HG02973 (cell line): Measurements from ENCODE around the gene UNC45A.
"Not testable (repeated sequence)": the region's sequence is repeated elsewhere in the genome, so short reads cannot be mapped to it uniquely, and the experiment has no call there.

Experiments used
- ATAC-seq: cut with Tn5 transposase; IDR thresholded peaks from one replicate; pipeline ENCODE4 v1.9.1; 2021; ENCODE audit warnings: moderate library complexity; ENCODE audit not compliant: unreplicated experiment

UNC45A gene

GRCh38 chr15:90917569-90917968, 17.5 kb upstream of the UNC45A start:
- no peak for ATAC-seq

GRCh38 chr15:90918034-90918788, 16.9 kb upstream of the UNC45A start:
- no peak for ATAC-seq

- ATAC-seq: no peak
Observed at GRCh38 chr15:90918835-90919234, 16.2 kb upstream of the UNC45A start.

GRCh38 chr15:90921887-90922286, 13.2 kb upstream of the UNC45A start:
- ATAC-seq: no peak

GRCh38 chr15:90922712-90923322, 12.3 kb upstream of the UNC45A start:
- ATAC-seq: peak; percentile 87

- peak; percentile 56 for ATAC-seq
Observed at GRCh38 chr15:90924375-90924774, 10.7 kb upstream of the UNC45A start.

- ATAC-seq: not testable (repeated sequence)
Observed at GRCh38 chr15:90926766-90927165, 8.3 kb upstream of the UNC45A start.

DNA sequence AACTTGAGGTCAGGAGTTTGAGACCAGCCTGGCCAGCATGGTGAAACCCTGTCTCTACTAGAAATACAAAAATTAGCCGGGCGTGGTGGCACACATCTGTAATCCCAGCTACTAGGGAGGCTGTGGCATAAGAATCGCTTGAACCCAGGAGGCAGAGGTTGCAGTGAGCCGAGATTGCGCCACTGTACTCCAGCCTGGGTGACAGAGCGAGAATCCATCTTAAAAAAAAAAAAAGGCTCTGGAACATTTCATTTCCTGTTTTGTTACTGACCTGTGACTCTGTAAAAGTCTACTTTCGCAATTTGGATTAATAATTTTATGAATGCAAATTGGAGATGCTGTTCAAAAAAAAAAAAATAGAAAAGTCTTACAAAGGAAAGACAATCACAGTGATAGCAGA, 7.0 kb upstream of the UNC45A start:
- ATAC-seq: not testable (repeated sequence)

DNA sequence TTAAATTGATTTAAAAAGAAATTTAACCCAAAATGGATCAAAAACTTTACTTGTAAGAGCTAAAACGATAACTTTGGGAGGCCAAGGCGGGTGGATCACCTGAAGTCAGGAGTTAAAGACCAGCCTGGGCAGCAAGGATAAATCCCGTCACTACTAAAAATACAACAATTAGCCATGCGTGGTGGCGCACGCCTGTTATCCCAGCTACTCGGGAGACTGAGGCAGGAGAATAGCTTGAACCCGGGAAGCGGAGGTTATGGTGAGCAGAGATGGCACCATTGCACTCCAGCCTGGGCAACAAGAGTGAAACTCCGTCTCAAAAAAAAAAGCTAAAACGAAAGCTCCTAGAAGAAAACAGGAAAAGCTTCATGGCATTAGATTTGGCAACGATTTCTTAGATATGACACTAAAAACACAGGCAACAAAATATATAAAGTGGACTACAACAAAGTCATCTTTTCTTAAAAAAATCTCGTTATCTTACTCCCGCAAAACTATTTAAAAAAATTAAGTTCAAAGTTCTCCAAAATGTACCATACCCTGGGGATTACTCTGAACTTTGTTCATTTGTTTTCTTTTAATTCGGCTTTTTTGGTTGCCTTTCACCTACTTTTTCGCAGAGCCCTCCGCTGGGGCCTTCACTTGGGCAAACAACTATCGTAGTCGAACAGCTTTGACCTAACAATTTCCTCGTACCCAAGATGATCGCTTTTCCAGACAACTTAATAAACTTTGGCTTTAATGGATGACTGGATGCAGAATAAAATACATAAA, 5.7 kb upstream of the UNC45A start:
- ATAC-seq: no peak

DNA sequence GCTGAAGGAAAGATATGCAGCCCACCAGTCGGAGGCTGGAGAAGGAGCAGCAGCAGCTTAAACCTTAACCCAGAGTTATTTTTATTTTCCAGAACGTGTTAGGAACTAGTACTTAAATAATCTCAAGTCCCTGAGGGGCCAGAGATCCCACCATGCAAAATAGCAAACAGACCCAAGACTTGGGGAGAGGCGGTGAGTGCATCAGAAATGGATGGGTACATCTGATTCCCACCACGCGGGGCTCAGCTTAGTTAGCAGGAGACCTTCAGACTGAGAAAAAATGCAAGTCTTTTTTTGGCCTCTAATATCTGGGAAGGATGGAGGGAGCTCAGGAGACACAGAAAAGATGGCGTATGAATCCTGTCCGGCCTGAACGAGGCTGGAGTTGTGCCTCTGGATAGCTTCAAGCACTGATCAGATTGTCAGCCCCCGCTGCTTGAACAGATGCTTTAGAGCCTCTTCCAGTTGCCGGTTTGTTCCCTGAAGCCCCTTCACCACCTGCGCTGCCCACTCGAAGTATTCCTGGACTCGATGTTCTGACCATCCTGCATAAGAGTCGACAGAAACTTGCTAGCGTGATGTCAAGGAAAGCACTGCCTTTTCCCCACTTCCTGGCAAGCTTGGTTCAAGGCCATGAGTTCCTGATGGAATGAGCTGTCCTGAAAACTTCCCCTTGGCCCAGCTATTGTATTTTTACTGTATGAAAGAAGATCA, 4.1 kb upstream of the UNC45A start:
- no peak for ATAC-seq

DNA sequence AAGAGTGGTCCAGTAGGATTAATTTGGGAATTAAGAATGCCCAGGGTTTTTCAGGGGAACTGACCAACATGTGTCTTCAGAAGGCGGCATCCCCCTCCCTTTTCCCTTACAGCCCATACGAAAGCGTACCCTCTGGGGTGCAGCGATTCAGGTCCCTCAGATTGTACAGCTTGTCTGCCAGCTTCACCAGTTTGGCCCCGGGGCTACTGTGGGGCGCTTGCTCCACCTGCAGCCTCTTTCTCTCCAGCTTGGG, 3.6 kb upstream of the UNC45A start:
- ATAC-seq: no peak

DNA sequence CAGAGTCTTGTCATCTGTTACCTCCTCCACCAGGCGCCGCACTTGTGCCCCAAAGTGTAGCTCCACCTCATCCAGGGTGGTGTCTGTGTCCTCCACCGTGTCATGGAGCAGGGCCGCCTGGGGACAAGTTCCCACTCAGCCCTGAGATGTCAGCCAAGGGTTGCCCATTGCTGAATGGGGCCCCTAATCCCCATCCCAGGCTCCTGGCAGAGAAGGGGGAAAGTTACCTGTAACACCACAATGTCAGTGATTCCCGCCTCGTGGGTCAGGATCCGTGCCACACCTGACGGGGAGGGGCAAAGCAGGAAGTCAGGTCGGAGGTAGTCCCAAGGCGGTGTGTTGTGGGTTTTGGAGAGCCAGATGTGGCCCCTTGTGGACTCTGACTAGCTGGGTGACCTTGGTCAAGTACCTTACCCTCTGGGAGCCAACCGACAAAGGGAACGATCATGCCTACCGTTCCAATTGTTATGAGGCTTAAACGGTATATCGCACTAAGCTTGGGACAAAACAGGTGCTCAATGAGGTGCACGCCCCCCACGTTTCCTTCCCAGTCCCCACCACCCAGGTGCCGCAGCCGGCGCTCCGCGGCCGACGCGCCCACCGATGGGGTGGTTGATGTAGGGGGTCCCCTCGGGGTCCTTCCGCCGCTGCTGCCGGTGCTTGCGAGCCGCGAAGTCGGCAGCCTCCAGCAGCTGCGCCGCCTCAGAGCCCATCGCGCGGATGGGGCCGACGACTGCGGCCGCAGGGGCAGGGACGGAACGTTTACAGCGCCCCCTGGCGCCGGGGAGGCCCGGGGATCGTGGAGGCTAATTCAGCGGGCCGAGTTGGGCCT, 3.0 kb upstream of the UNC45A start, which contains the start of gene HDDC3:
HDDC3 (minus strand) TSS at position 722 of the 832 bp plus-strand sequence; CDS start at position 713, 9 bp downstream.
- peak; percentile 44 for ATAC-seq

DNA sequence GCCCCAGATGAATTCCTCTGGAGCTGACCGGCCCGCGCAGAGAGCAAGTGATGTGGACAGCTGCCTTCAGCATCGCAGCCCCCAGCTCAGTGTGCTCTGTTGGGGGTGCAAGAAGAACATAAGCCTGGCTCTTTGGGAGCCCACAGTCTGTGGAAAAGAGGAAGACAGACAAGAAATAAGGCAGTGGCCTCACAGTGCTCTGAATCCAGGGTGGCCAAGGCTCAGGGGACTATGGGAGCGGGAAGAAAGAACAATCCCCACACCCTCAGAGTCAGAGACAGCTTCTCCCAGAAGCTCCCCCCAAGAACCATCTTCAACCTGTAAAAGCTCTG, 2.5 kb upstream of the UNC45A start:
- no peak for ATAC-seq

DNA sequence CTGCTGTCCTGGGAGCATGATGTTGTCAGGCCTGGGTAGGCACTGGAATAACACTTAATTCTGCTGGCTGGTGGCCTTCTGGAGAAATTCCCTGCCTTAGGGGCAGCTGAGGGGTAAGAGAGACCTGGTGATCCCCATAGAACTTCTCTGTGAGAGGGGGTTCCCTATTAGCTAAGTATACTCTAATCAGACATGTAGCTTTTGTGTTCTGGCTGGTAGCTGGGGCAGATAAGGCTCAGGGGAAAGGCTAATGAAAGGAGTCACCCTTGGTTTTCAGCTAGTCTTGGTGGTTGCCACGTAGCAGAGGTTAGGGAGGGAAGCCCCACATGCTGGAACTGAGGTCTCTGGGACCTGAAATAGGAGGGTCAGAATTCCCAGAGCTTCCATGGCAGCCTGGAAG, 1.8 kb upstream of the UNC45A start:
- no peak for ATAC-seq

- peak; percentile 35 for ATAC-seq
Observed at GRCh38 chr15:90934256-90934948, 683 bp upstream of the UNC45A start.

GRCh38 chr15:90936823-90937222, 1.7 kb downstream of the UNC45A start:
- ATAC-seq: no peak

- ATAC-seq: no peak
Observed at GRCh38 chr15:90938261-90938660, 3.2 kb downstream of the UNC45A start.

DNA sequence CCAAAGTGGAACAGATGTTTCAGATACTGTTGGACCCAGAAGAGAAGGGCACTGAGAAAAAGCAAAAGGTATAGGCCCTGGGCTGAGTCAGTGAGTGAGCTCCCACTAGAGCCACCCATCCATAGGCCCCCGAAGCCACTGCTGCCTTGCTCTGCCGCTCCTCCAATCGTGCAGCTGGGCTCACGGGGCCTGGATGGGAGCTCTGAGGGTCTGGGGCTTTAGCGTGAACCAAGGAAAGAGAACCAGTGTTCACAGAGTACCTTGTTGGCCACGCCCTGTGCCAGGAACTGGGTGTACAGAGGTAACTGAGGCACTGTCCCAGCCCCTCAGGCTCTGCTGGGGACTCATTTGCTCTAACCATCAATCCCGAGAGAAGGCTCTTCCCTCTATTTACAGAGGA, 4.7 kb downstream of the UNC45A start:
- ATAC-seq: no peak

- no peak for ATAC-seq
Observed at GRCh38 chr15:90941038-90941437, 6.0 kb downstream of the UNC45A start.
